Liver (tissue), 9 donors: ENCODE data around the gene LPP. TPM values are rescaled to one million over a fixed set of nuclear protein-coding genes. Genes with fewer than 3 reads are reported as not detected.

Experiments
- DNase-seq: peaks from one replicate; pipeline ENCODE4 v3.0.0-alpha.2; 2017; ENCODE audit warnings: low spot score
- H3K27ac ChIP-seq, 2 donors: one replicate each; pipeline ENCODE4 v1.7.0; 2013; ENCODE audit warnings: inconsistent platforms in 2 of 2, low read length in 2 of 2, control low read depth in 1 of 2, low read depth in 1 of 2, mild to moderate bottlenecking in 1 of 2
- H3K27me3 ChIP-seq, 4 donors: one replicate each; pipeline versions ENCODE4 v1.6.1 to v1.7.0; 2013; ENCODE audit warnings: low read length in 3 of 4, inconsistent platforms in 1 of 4, mild to moderate bottlenecking in 1 of 4, moderate library complexity in 1 of 4; ENCODE audit not compliant: control insufficient read depth in 4 of 4, insufficient read depth in 4 of 4
- H3K36me3 ChIP-seq, 4 donors: one replicate each; pipeline versions ENCODE4 v1.6.1 to v1.7.0; 2013; ENCODE audit warnings: low read length in 3 of 4, mild to moderate bottlenecking in 3 of 4, low read depth in 1 of 4, moderate library complexity in 1 of 4; ENCODE audit not compliant: control insufficient read depth in 4 of 4, insufficient read depth in 3 of 4
- H3K4me1 ChIP-seq, 4 donors: one replicate each; pipeline versions ENCODE4 v1.6.1 to v1.7.0; 2013; ENCODE audit warnings: low read length in 3 of 4, mild to moderate bottlenecking in 3 of 4, moderate library complexity in 1 of 4; ENCODE audit not compliant: control insufficient read depth in 4 of 4, insufficient read depth in 4 of 4
- H3K4me3 ChIP-seq, 3 donors: one replicate each; pipeline versions ENCODE4 v1.6.1 to v1.7.0; 2013; ENCODE audit warnings: low read length in 3 of 3, control low read depth in 1 of 3, low read depth in 1 of 3, mild to moderate bottlenecking in 1 of 3
- H3K9ac ChIP-seq, 2 donors: one replicate each; pipeline ENCODE4 v1.7.0; 2013; ENCODE audit warnings: low read length in 2 of 2, mild to moderate bottlenecking in 2 of 2, moderate library complexity in 2 of 2, control low read depth in 1 of 2, low read depth in 1 of 2
- H3K9me3 ChIP-seq, 4 donors: one replicate each; pipeline versions ENCODE4 v1.6.1 to v1.7.0; 2013; ENCODE audit warnings: low read length in 3 of 4; ENCODE audit not compliant: control insufficient read depth in 4 of 4
- EGR1 ChIP-seq, 2 donors: IDR thresholded peaks; 2 replicates each; pipeline ENCODE4 v1.6.1; 2016 to 2018; ENCODE audit warnings: antibody characterized with exemption in 2 of 2, low read depth in 2 of 2
- FOXA1 ChIP-seq: IDR thresholded peaks from 2 replicates; pipeline ENCODE4 v1.6.1; 2016; ENCODE audit warnings: antibody characterized with exemption
- FOXA2 ChIP-seq: IDR thresholded peaks from 2 replicates; pipeline ENCODE4 v1.6.1; 2016; ENCODE audit warnings: antibody characterized with exemption
- GABPA ChIP-seq, 2 donors: IDR thresholded peaks in 1 of 2; conservative IDR thresholded peaks in 1 of 2; 2 replicates each; pipeline ENCODE4 v1.6.1; 2016; ENCODE audit warnings: antibody characterized with exemption in 2 of 2, mild to moderate bottlenecking in 1 of 2, moderate library complexity in 1 of 2
- HNF4A ChIP-seq, 2 donors: conservative IDR thresholded peaks; 2 replicates each; pipeline ENCODE4 v1.6.1; 2016; ENCODE audit warnings: antibody characterized with exemption in 2 of 2, mild to moderate bottlenecking in 2 of 2
- HNF4G ChIP-seq: IDR thresholded peaks from 2 replicates; pipeline ENCODE4 v1.6.1; 2016; ENCODE audit warnings: antibody characterized with exemption
- JUND ChIP-seq, 2 donors: IDR thresholded peaks; 2 replicates each; pipeline ENCODE4 v1.6.1; 2016; ENCODE audit warnings: antibody characterized with exemption in 2 of 2
- NR2F2 ChIP-seq: IDR thresholded peaks from 2 replicates; pipeline ENCODE4 v1.6.1; 2016; ENCODE audit warnings: antibody characterized with exemption
- RAD21 ChIP-seq, 2 donors: IDR thresholded peaks; 2 replicates each; pipeline ENCODE4 v1.6.1; 2016; ENCODE audit warnings: antibody characterized with exemption in 2 of 2, mild to moderate bottlenecking in 2 of 2
- RXRA ChIP-seq, 2 donors: IDR thresholded peaks; 2 replicates each; pipeline ENCODE4 v1.6.1; 2017 to 2018; ENCODE audit warnings: antibody characterized with exemption in 2 of 2, mild to moderate bottlenecking in 1 of 2
- SP1 ChIP-seq: IDR thresholded peaks from 2 replicates; pipeline ENCODE4 v1.6.1; 2018; ENCODE audit warnings: antibody characterized with exemption, mild to moderate bottlenecking
- TAF1 ChIP-seq: conservative IDR thresholded peaks from 2 replicates; pipeline ENCODE4 v1.6.1; 2016; ENCODE audit warnings: antibody characterized with exemption, mild to moderate bottlenecking
- YY1 ChIP-seq: IDR thresholded peaks from 2 replicates; pipeline ENCODE4 v1.6.1; 2016; ENCODE audit warnings: antibody characterized with exemption, mild to moderate bottlenecking
- WGBS: extraction: QIAGEN DNeasy Blood & Tissue Kit; methylation state at CpG from one replicate; pipeline ENCODE4 v1.1.7; 2013; 5-methylcytosine and 5-hydroxymethylcytosine counted together
- polyA plus RNA-seq, 2 donors: library from polyadenylated mRNA; stranded (reverse) in 1 of 2; unstranded in 1 of 2; fragments of 200-250 nt in 1 of 2; fragments of >200 nt in 1 of 2; fragmentation: Nextera tagmentation in 1 of 2; extraction: Ambion mirVana in 1 of 2; gene quantifications; one replicate each; pipeline versions ENCODE4 v1.2.1 to v1.2.3, GENCODE V29; 2013 to 2015
- total RNA-seq, 2 donors: library from RNA; depleted of rRNA; stranded (reverse); fragments of >200 nt; gene quantifications; one replicate each; pipeline ENCODE4 v1.2.3, GENCODE V29; 2014
- TF ChIP-seq, protein P1 (sequence below): IDR thresholded peaks from 2 replicates; pipeline ENCODE4 v1.6.1; 2016; ENCODE audit warnings: antibody characterized with exemption
- TF ChIP-seq, protein P2 (sequence below): IDR thresholded peaks from 2 replicates; pipeline ENCODE4 v1.6.1; 2016; ENCODE audit warnings: antibody characterized with exemption
- TF ChIP-seq, protein P3 (sequence below): fragments of 150-350 bp; IDR thresholded peaks from 2 replicates; pipeline ENCODE4 v1.5.1; 2017; ENCODE audit warnings: improper control_type of control experiment, low read depth, low read length; ENCODE audit not compliant: missing input control
- TF ChIP-seq, protein P4 (sequence below): IDR thresholded peaks from 2 replicates; pipeline ENCODE4 v1.6.1; 2016; ENCODE audit warnings: antibody characterized with exemption
- TF ChIP-seq, protein P5 (sequence below): IDR thresholded peaks from 2 replicates; pipeline ENCODE4 v1.6.1; 2016; ENCODE audit warnings: antibody characterized with exemption, mild to moderate bottlenecking
- donor health status: healthy.
- donor health status: healthy.
- donor health status: healthy.
- donor health status: healthy.
- donor health status: healthy.

The LPP gene
- total and polyA plus RNA-seq, 4 donors = 3.3 to 53.7 (median 28.2) TPM

DNA sequence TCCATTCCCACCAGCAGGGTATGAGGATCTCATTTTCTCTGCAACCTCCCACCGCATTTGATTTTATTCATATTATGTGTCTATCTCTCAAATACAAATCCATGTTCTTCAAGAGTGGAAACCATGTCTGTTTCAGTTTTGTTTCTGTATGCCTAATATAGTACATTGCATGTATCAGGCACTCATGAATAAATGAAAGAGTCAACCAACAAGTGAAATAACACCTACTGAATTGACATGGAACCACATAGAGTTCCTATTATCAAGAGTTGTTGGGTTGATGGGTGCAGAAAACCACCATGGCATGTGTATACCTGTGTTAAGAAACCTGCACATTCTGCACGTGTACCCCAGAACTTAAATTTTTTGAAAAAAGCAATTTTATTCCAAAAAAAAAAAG, 466.8 kb downstream of the LPP start (continued):
- TF ChIP-seq, protein P1, sequence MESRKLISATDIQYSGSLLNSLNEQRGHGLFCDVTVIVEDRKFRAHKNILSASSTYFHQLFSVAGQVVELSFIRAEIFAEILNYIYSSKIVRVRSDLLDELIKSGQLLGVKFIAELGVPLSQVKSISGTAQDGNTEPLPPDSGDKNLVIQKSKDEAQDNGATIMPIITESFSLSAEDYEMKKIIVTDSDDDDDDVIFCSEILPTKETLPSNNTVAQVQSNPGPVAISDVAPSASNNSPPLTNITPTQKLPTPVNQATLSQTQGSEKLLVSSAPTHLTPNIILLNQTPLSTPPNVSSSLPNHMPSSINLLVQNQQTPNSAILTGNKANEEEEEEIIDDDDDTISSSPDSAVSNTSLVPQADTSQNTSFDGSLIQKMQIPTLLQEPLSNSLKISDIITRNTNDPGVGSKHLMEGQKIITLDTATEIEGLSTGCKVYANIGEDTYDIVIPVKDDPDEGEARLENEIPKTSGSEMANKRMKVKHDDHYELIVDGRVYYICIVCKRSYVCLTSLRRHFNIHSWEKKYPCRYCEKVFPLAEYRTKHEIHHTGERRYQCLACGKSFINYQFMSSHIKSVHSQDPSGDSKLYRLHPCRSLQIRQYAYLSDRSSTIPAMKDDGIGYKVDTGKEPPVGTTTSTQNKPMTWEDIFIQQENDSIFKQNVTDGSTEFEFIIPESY = no peak
- TF ChIP-seq, protein P2, sequence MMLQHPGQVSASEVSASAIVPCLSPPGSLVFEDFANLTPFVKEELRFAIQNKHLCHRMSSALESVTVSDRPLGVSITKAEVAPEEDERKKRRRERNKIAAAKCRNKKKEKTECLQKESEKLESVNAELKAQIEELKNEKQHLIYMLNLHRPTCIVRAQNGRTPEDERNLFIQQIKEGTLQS = no peak
- no peak for TF ChIP-seq FOXA2
- TF ChIP-seq YY1 = no peak
- TF ChIP-seq FOXA1 = no peak

DNA sequence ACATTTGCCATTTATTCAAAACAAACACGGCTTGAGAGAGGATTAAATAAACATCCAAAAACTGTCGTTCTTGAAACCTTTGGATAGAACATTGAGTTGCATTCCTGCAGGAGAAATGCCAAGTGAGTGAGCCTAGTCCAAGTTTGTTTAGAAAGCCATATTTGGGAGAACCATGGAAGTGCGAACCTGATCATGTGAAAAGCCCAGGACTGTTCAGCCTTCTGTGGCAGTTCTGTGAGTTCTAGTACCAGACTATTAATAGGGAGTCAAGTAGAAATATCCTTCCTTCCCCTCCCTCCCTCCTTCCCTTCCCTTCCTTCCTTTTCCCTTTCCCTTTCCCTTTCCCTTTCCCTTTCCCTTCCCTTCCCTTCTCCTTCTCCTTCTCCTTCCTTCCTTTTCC, 470.4 kb downstream of the LPP start:
- no peak overlapping the region for H3K9ac ChIP-seq
- DNase-seq = no peak

More for the DNA sequence above, 470.4 kb downstream of the LPP start:
- Histone ChIP-seq H3K27ac (peak overlapping the region; percentile 21 to 54), H3K27me3 (no peaks in the 10 kb centered on the region), H3K4me3 (no peak overlapping the region), H3K9me3 (no peaks in the 10 kb centered on the region), H3K4me1 (peaks cover 0 to 13% (median 8%) of the 10 kb centered on the region in 4 donors), H3K36me3 (peaks cover 0 to 1% (median 0%) of the 10 kb centered on the region in 4 donors)
- 31% methylated on average over 3 of the region's 3 CpGs for WGBS
- TF ChIP-seq RXRA (IDR thresholded peaks at IDR 0.05) (peak; percentile 76 to 81), HNF4G (peak; percentile 41), FOXA2 (peak; percentile 86), FOXA1 (peak; percentile 58), SP1 (peak; percentile 87), TAF1 (no peak), HNF4A (conservative IDR thresholded peaks at IDR 0.05) (peak; percentile 80 to 84), EGR1 (IDR thresholded peaks at IDR 0.05; ENCODE audit: low read depth in 2 of 2) (peak in 1 of 2 donors; percentile 61), RAD21 (IDR thresholded peaks at IDR 0.05) (peak; percentile 67 to 77), JUND (IDR thresholded peaks at IDR 0.05) (peak; percentile 54 to 79), GABPA (IDR thresholded peaks at IDR 0.05 in 1 of 2, conservative IDR thresholded peaks at IDR 0.05 in 1 of 2) (no peak), NR2F2 (peak; percentile 54), YY1 (peak; percentile 93)
- TF ChIP-seq, protein P3, sequence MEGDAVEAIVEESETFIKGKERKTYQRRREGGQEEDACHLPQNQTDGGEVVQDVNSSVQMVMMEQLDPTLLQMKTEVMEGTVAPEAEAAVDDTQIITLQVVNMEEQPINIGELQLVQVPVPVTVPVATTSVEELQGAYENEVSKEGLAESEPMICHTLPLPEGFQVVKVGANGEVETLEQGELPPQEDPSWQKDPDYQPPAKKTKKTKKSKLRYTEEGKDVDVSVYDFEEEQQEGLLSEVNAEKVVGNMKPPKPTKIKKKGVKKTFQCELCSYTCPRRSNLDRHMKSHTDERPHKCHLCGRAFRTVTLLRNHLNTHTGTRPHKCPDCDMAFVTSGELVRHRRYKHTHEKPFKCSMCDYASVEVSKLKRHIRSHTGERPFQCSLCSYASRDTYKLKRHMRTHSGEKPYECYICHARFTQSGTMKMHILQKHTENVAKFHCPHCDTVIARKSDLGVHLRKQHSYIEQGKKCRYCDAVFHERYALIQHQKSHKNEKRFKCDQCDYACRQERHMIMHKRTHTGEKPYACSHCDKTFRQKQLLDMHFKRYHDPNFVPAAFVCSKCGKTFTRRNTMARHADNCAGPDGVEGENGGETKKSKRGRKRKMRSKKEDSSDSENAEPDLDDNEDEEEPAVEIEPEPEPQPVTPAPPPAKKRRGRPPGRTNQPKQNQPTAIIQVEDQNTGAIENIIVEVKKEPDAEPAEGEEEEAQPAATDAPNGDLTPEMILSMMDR = no peak
- TF ChIP-seq, protein P4, sequence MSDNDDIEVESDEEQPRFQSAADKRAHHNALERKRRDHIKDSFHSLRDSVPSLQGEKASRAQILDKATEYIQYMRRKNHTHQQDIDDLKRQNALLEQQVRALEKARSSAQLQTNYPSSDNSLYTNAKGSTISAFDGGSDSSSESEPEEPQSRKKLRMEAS = peak; percentile 84
- TF ChIP-seq, protein P5, sequence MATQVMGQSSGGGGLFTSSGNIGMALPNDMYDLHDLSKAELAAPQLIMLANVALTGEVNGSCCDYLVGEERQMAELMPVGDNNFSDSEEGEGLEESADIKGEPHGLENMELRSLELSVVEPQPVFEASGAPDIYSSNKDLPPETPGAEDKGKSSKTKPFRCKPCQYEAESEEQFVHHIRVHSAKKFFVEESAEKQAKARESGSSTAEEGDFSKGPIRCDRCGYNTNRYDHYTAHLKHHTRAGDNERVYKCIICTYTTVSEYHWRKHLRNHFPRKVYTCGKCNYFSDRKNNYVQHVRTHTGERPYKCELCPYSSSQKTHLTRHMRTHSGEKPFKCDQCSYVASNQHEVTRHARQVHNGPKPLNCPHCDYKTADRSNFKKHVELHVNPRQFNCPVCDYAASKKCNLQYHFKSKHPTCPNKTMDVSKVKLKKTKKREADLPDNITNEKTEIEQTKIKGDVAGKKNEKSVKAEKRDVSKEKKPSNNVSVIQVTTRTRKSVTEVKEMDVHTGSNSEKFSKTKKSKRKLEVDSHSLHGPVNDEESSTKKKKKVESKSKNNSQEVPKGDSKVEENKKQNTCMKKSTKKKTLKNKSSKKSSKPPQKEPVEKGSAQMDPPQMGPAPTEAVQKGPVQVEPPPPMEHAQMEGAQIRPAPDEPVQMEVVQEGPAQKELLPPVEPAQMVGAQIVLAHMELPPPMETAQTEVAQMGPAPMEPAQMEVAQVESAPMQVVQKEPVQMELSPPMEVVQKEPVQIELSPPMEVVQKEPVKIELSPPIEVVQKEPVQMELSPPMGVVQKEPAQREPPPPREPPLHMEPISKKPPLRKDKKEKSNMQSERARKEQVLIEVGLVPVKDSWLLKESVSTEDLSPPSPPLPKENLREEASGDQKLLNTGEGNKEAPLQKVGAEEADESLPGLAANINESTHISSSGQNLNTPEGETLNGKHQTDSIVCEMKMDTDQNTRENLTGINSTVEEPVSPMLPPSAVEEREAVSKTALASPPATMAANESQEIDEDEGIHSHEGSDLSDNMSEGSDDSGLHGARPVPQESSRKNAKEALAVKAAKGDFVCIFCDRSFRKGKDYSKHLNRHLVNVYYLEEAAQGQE = peak; percentile 70
- TF ChIP-seq, protein P2 = peak; percentile 42
- TF ChIP-seq, protein P1 = peak; percentile 59
